GM12878 (cell line): ENCODE data around the gene CRYBB1. TPM values are rescaled to one million over a fixed set of nuclear protein-coding genes. Genes with fewer than 3 reads are reported as not detected.

Source experiments
- ATAC-seq: fragments of 200-7000 bp; cut with Tn5 transposase; 3 replicates; pipeline ENCODE4 v1.9.1; 2020; ENCODE audit warnings: mild to moderate bottlenecking, moderate library complexity
- BruUV-seq: library from RNA; stranded (reverse); fragments of 400-500 nt; replicated peaks from 2 replicates; lab custom pipeline; 2021; lab: Mats Ljungman, UMichigan
- CTCF ChIA-PET: fragments of 300-600 bp; sonication (Branson Sonifier 250); formaldehyde crosslinking; extraction: SDS; loops from one replicate; lab custom pipeline; 2021; ENCODE audit warnings: inconsistent platforms; lab: Yijun Ruan, JAX
- POLR2A ChIA-PET: fragments of 350-600 bp; formaldehyde crosslinking; extraction: SDS; loops from one replicate; lab custom pipeline; 2021; ENCODE audit warnings: inconsistent platforms; lab: Charles Lee
- RAD21 ChIA-PET: fragments of 300-600 bp; sonication (Branson Sonifier 250); formaldehyde crosslinking; loops from one replicate; lab custom pipeline; 2023; ENCODE audit warnings: antibody characterized with exemption; ENCODE audit not compliant: unreplicated experiment; lab: Charles Lee
- SMC1A ChIA-PET: fragments of 300-600 bp; sonication (Branson Sonifier 250); formaldehyde crosslinking; loops from one replicate; lab custom pipeline; 2023; ENCODE audit not compliant: unreplicated experiment, uncharacterized antibody; lab: Charles Lee
- DNase-seq: peaks from one replicate; pipeline ENCODE4 v3.0.0-alpha.2; 2011; ENCODE audit warnings: low read depth, low spot score
- FAIRE-seq: peaks from 3 replicates; lab custom pipeline; 2011; peaks lifted over from hg19 to GRCh38; lab: Jason Lieb, UNC
- H2AFZ ChIP-seq: 2 replicates; pipeline ENCODE4 v1.6.0; 2011; ENCODE audit warnings: low read depth, low read length, control low read depth; ENCODE audit not compliant: control insufficient read depth
- H3K27ac ChIP-seq: 2 replicates; pipeline ENCODE4 v1.5.1; 2011; ENCODE audit warnings: control low read depth; ENCODE audit not compliant: control insufficient read depth, insufficient read depth
- H3K27me3 ChIP-seq, 2 experiments: replicated peaks in 1 of 2; 2 replicates each; pipeline versions ENCODE4 v1.6.0 to v1.6.1; 2011; ENCODE audit warnings: low read length in 1 of 2; ENCODE audit not compliant: control insufficient read depth in 2 of 2, insufficient read depth in 2 of 2
- H3K36me3 ChIP-seq, 2 experiments: 2 replicates each; pipeline ENCODE4 v1.5.1; 2011; ENCODE audit warnings: low read length in 1 of 2; ENCODE audit not compliant: control insufficient read depth in 2 of 2, insufficient read depth in 2 of 2
- H3K4me1 ChIP-seq: 2 replicates; pipeline ENCODE4 v1.6.1; 2011; ENCODE audit warnings: mild to moderate bottlenecking, low read length, moderate library complexity, mixed read lengths; ENCODE audit not compliant: control insufficient read depth, insufficient read depth
- H3K4me2 ChIP-seq: 2 replicates; pipeline ENCODE4 v1.6.0; 2011; ENCODE audit warnings: control low read depth; ENCODE audit not compliant: control insufficient read depth, insufficient read depth
- H3K4me3 ChIP-seq: fragments of 200-600 bp; sonication (generic); 2 replicates; pipeline ENCODE4 v1.5.1; 2016
- H3K79me2 ChIP-seq: 2 replicates; pipeline ENCODE4 v1.6.0; 2011; ENCODE audit warnings: low read length; ENCODE audit not compliant: control insufficient read depth, insufficient read depth
- H3K9ac ChIP-seq: 2 replicates; pipeline ENCODE4 v1.8.0; 2011; ENCODE audit warnings: low read length, control low read depth, mixed read lengths; ENCODE audit not compliant: control insufficient read depth, insufficient read depth
- H3K9me3 ChIP-seq: replicated peaks from 3 replicates; pipeline ENCODE4 v1.5.1; 2011; ENCODE audit warnings: mild to moderate bottlenecking, low read length; ENCODE audit not compliant: control insufficient read depth, insufficient read depth
- H4K20me1 ChIP-seq: 2 replicates; pipeline ENCODE4 v1.6.0; 2011; ENCODE audit not compliant: control insufficient read depth, insufficient read depth
- BCL11A ChIP-seq: IDR thresholded peaks from 2 replicates; pipeline ENCODE4 v1.6.1; 2011; ENCODE audit warnings: low read depth, low read length
- HDAC2 ChIP-seq: fragments of 200-600 bp; sonication (generic); IDR thresholded peaks from 2 replicates; pipeline ENCODE4 v1.6.1; 2017
- IRF5 ChIP-seq: fragments of 450-650 bp; IDR thresholded peaks from 2 replicates; pipeline ENCODE4 v1.6.1; 2017; ENCODE audit warnings: borderline replicate concordance
- LARP7 ChIP-seq: fragments of 450-650 bp; IDR thresholded peaks from 2 replicates; pipeline ENCODE4 v1.6.1; 2017; ENCODE audit warnings: mild to moderate bottlenecking
- POLR2AphosphoS2 ChIP-seq: IDR thresholded peaks from 2 replicates; pipeline ENCODE4 v1.6.1; 2011; ENCODE audit warnings: low read depth, mild to moderate bottlenecking, low read length, improper control_type of control experiment, moderate library complexity
- RB1 ChIP-seq: fragments of 450-650 bp; formaldehyde crosslinking; IDR thresholded peaks from 2 replicates; pipeline ENCODE4 v1.6.1; 2017; ENCODE audit warnings: mild to moderate bottlenecking, borderline replicate concordance
- RUNX3 ChIP-seq: IDR thresholded peaks from 2 replicates; pipeline ENCODE4 v1.6.1; 2012; ENCODE audit warnings: low read length, inconsistent platforms
- STAT3 ChIP-seq: IDR thresholded peaks from 2 replicates; pipeline ENCODE4 v1.6.1; 2011; ENCODE audit warnings: low read depth, low read length, improper control_type of control experiment
- ZBED1 ChIP-seq: IDR thresholded peaks from 2 replicates; pipeline ENCODE4 v1.6.1; 2016; ENCODE audit warnings: borderline replicate concordance
- ZNF217 ChIP-seq: fragments of 450-650 bp; IDR thresholded peaks from 2 replicates; pipeline ENCODE4 v1.6.1; 2017; ENCODE audit warnings: antibody characterized with exemption, mild to moderate bottlenecking
- ZSCAN29 ChIP-seq: fragments of 450-650 bp; IDR thresholded peaks from 2 replicates; pipeline ENCODE4 v1.6.1; 2017; ENCODE audit warnings: mild to moderate bottlenecking, moderate library complexity
- WGBS: methylation state at CpG from one replicate; pipeline ENCODE4 v1.1.6; 2016; ENCODE audit warnings: low lambda C conversion rate; ENCODE audit not compliant: insufficient replicate concordance, insufficient coverage; ENCODE audit errors: missing lambda C conversion rate; 5-methylcytosine and 5-hydroxymethylcytosine counted together
- in situ Hi-C: fragments of 300-500 bp; cut with MboI; formaldehyde crosslinking; loops from 9 replicates; pipeline ENCODE4 v1.14.3; 2018; ENCODE audit warnings: mixed read lengths
- intact Hi-C: fragments of 100-400 bp; cut with micrococcal nuclease; formaldehyde crosslinking; loops from one replicate; pipeline ENCODE4 v1.14.2; 2022; ENCODE audit not compliant: unreplicated experiment
- polyA plus RNA-seq, 11 experiments: library from polyadenylated mRNA; depleted of rRNA in 4 of 11; unstranded in 6 of 11; stranded (reverse) in 5 of 11; fragments of >200 nt; fragmentation: Nextera tagmentation in 4 of 11; fragmentation: Illumina TruSeq in 1 of 11; extraction: Ambion mirVana in 4 of 11; extraction: Trizol in 1 of 11; gene quantifications; 1 replicate in 1 of 11; 2 replicates in 10 of 11; pipeline versions ENCODE4 v1.2.1 to v1.2.3, GENCODE V29; 2011 to 2016; ENCODE audit warnings: inconsistent platforms in 2 of 11, missing spikeins in 2 of 11, low read depth in 1 of 11
- total RNA-seq, 4 experiments: library from RNA; depleted of rRNA in 3 of 4; stranded (reverse); fragments of >200 nt in 3 of 4; fragmentation: Illumina TruSeq in 1 of 4; extraction: Trizol in 1 of 4; gene quantifications; 2 replicates each; pipeline versions ENCODE4 v1.2.1 to v1.2.3, GENCODE V29; 2013 to 2021

Gene CRYBB1
- total and polyA plus RNA-seq, 10 of the 15 experiments (the other 5 are each of a cell fraction or from before 2014, with no cell fraction given): 0.09 to 0.64 (median 0.23) TPM; not detected in 5

- intact Hi-C loops: no loop called here
- no peaks in the 10 kb centered on the region; a peak in 3 of 4 replicates for H3K36me3 ChIP-seq
- no peaks in the 10 kb centered on the region for H3K4me1 ChIP-seq
- BruUV-seq: no TSS peak
- no peak overlapping the region for H3K4me2 ChIP-seq
- ChIA-PET POLR2A (no interaction called here), CTCF (no interaction called here)
- H2AFZ ChIP-seq: no peak overlapping the region
- in situ Hi-C loops: no loop called here
- no peak overlapping the region for H3K9ac ChIP-seq
- no peak for FAIRE-seq
- no peak overlapping the region for H3K27ac ChIP-seq
- H3K27me3 ChIP-seq: no peaks in the 10 kb centered on the region
- no peaks in the 10 kb centered on the region for H4K20me1 ChIP-seq
- no peaks in the 10 kb centered on the region; the same call in none of the 2 replicates for H3K79me2 ChIP-seq
- TF ChIP-seq POLR2AphosphoS2: no peak
- TF ChIP-seq HDAC2: no peak
- TF ChIP-seq IRF5: no peak
- TF ChIP-seq RUNX3: no peak
- no peak for TF ChIP-seq BCL11A
- no peak for TF ChIP-seq STAT3
- no peak for TF ChIP-seq ZNF217
- TF ChIP-seq RB1: no peak
- no peak for TF ChIP-seq ZSCAN29
- no peak for TF ChIP-seq LARP7
- no peak for TF ChIP-seq ZBED1
- TF ChIP-seq, all 136 proteins: peak for 0
- Histone ChIP-seq H3K4me3 (no peak overlapping the region), H3K9me3 (no peaks in the 10 kb centered on the region)
- ChIA-PET RAD21 (no interaction called here), SMC1A (no interaction called here)
- DNase-seq (no peak), ATAC-seq (no peak)
- 100% methylated on average over 5 of the region's 5 CpGs for WGBS
Measured at GRCh38 chr22:26556904-26557303, 60.9 kb downstream of the CRYBB1 start.
